T-helper 22 cell (primary cell): ENCODE measurements around the gene TRPV4.

Source experiments
- DNase-seq: peaks from one replicate; pipeline ENCODE4 v3.0.0-alpha.2; 2020; ENCODE audit warnings: low read depth

TRPV4 gene

DNA sequence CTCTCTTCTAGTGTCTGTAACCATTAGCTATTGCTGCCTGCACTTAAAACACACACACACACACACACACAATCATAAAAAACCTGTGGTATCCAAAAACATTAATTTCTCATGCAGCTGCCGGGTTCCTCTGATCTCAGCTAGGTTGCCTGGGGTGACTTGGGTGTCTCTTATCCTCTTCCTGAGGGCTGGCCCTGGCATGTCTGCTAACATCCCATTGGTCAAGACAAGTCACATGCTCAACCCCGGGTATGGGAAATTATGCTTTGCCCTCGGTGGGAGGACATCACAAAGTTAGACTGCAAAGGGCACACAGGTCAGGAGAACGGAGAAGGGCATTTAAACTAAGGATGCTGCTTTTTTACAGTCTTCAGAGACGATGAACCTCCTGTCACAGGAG, 55.7 kb downstream of the TRPV4 start:
- DNase-seq, result no peak

GRCh38 chr12:109776624-109777023, 56.6 kb downstream of the TRPV4 start:
- no peak for DNase-seq

DNA sequence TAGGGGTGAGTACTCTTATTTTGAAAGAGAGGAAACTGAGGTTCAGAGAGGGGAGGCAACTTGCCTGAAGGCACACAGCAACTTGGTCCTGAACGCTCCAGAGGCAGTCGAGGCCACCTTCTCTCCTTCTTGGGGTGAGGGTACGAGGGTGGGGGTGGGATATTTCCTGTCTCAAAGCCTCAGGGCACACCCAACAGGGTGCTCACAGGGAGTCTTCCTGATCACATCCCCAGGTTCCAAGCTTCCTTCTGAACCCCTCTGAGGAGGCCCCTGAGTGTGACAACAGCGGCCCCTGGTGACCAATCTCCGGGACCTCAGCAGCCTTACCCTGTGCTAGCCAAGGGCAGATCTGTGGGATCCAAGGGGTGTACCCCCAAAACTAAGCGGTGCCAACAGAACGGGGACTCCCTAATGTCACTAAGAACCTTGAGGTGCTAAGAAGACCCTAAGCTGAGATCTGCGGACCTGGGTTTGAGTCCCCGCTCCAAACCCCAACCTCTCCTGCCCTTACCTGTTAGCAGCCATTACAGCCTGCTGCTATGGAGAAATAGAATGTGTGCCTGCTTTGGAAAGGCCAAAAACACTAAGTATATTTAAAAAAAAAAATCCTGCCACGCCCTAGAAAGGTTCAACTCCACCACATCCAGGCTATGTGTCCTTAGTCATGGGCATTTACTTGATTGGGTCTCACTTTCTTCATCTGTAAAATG, 57.9 kb downstream of the TRPV4 start:
- DNase-seq, result peak; percentile 29

- no peak for DNase-seq
These were observed 59.7 kb downstream of the TRPV4 start for GRCh38 chr12:109773384-109774011.

DNA sequence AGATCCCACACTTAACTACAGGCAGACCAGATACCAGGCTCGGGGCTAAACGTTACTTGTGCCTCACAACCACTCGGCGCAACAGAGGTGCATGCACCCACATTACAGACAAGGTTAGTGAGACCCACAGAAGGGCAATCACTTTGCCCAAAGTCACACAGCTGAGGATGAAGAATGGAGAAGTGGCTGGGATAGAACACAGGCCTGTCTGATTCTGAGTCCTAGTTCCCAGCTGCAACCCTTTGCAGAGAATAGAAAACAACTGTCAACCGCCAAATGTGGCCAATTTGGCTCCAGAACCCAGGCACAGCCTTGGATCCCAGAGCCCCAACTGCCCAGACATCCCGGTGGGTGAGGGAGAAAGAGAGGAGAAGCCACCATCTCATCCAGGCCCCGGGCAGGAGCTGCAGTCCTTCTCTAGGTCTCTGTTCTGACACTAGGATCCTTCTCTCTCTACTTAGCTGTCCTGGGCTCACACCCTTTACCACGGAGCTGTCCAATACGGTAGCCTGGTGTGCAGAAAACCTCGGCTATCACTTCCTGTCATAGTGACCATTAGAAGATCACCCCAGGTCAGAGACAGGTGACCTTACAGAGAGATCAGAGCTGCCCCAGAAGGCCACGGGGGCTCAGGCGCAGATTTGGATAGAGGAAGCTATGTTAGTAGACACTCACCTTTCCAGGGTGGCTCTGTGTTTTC, 60.4 kb downstream of the TRPV4 start:
- no peak for DNase-seq

GRCh38 chr12:109771746-109772621, 61.2 kb downstream of the TRPV4 start:
- DNase-seq, result no peak

DNA sequence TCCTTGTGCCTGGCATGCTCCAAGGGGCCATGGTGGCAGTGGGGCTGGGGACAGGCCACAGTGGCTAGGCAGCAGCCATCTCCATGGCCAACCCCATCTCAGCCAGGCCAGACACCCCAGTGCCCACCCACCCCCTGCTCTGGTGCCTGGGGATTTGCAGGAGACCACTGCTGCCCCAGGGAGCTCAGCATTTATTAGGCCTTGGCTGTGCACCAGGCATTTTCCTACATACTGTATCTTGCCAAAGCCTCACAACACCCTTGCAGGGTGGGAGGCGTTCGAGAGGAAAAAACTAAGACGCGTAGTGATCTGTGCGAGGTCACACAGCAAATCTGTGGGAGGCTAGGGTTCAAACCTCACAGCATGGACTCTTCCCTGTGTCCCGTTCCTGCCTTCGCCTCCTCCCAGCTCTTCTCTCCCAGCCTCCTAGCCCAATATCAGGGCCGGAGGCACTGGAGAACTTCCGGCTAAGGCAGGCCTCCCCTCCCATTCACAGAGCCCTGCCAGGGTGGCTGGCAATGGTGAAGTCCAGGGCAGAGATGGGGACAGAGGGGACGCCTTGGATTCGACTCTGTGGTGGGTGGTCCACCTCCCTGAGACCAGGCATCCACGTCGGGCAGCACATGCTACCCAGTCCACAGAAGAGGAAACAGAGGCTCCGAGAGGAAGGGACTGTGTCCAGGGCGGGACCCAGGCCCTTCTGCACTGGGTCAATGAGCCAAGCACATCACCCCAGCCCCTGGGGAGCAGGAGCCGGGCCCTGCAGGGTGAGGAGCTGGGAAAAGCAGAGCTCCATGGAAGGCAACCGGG, 62.1 kb downstream of the TRPV4 start:
- DNase-seq, result no peak

DNA sequence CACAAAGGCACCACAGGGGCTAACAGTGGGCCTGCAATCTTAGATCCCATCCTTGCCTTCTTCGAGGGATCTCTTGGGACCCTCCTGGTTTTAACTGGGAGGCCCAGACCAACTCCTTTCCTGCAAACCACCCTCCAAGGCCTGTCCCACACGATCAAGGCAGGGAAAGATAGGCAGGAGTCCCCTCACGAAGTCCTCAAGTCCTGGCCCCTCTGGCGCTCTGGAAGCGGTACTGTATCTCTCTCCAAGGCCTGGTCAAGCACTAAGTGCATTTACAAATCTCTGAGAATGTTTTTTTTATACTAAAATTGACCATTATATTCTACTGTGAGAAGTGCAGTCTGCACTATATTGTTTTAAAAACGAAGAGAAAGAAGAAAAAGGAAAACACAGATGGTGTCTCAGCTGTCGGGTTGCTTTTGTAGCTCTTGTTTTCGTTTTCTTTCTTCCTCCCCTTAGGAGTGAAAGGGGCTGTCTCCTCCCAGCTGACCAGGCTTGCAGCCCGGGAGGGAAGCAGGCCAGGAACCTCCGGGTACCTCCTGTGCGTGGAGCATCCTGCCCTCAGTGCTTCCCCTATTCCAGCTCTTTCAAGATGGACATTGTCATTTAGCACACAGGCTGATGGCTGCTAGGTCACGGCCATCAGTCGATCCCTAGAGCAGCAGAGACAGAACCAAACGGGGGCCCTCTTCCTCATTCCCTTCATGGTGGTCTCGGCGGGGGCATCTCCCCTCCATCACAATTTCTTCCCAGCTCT, 62.9 kb downstream of the TRPV4 start:
- no peak for DNase-seq

GRCh38 chr12:109768901-109769670, 64.1 kb downstream of the TRPV4 start:
- DNase-seq, result no peak

GRCh38 chr12:109767991-109768900, 65.0 kb downstream of the TRPV4 start:
- DNase-seq, result no peak

DNA sequence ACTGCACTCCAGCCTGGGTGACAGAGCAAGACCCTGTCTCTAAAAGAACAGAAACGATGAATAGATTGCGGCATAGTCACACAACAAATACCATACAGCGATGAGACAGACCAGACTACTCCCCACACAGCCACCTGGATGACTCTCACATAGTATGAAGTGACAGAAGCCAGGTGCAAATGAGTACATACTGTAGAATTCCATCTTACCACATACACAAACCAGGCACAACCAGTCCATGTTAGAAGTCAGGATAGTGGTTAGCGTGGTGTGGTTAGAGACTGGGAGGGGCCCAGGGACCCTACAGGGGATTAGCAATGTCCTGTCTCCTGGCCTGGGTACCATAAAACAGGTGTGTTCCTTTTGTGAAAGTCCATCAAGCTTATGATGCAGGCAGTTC, 65.7 kb downstream of the TRPV4 start:
- DNase-seq, result no peak

- DNase-seq, result no peak
These were observed 66.9 kb downstream of the TRPV4 start for GRCh38 chr12:109766251-109766778.

DNA sequence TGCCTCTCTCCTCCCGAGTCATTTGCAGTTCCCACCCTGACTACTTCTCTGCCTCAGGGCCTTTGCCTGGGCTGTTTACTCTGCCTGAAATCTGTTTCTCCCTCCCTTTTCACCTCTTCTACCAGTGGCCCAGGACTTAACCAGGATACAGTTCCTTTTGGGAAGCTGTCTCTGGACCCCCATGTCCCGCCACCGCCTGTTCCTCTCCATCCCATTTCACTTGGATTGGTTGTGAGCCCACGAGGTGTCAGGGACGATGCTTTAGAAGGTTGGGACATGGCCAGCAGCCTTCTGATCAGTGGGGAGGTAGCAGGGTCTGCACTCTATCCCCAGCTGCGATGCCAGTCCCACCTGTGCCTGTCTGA, 67.8 kb downstream of the TRPV4 start:
- DNase-seq, result no peak

DNA sequence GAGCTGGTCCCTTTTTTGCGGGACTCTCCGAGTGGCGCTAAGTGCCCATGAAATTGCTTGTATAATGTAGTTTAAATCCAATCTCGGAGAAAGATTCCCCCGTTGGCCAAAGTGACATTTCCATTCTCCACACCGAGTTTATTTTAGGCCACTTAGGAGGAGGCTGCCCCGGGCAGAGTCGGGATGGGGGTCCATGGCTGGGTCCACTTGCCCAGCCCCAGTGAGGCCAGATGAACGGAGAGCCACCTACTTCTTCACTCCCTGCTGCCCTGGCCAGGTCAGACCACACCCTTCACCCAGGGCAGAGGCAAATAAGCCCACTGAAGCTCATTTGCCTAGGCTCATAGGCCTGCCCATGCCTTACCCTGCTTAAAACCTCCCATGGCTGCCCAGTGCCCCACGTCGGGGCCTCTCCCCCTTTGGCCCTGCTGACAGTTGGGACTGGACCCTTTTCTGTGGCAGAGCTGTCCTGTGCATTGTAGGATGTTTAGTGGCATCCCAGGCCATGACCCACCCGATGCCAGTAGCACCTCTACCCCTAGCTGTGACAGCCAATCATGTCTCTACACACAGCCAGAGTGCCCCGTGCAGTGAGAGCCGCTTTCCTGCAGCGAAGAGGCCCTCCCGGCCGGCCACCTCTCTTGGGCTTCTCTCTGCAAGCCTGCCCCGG, 68.3 kb downstream of the TRPV4 start:
- DNase-seq, result no peak

DNA sequence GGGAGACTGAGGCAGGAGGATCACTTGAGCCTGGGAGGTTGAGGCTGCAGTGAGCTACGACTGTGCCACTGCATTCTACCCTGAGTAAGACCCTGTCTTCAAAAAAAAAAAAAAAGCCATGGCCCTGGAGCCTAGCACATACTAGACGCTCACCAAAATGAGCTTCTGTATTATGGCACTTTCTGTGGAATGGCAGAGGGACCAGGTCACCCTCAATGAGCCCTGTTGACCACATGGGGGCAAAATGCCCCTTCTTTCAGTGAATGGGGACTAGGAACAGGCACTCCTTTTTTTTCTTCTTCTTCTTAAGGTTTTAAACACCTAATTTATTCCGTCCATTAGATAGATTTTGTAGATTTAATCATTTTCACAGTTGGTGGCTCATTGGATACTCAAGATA, 69.1 kb downstream of the TRPV4 start:
- DNase-seq, result no peak

DNA sequence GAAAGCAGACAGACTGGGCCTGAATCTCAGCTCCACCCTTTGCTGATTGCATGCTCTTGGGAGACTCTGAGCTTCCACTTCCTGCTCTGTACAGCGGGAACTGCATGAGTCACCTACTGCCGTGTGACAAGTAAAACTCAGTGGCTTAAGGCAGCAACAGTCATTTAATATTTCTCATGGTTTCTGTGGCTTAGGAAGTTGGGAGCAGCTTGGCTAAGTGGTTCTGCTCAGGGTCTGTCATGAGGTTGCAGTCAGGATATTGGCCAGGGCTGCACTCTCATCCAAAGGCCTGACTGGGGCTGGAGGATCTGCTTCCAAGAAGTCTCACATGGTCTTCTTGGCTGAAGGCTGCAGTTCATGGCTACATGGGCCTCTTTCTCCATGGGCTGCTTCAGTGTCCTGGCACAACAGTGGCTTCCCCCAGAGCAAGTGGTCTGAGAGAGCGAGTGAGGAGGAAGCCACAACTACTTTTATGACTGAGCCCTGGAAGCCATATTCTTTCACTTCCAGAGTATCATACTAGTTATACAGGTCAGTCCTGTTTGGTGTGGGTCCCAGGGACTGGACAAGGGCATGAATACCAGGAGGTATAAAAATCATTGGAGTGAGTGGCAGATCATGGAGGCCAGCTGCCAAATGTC, 69.9 kb downstream of the TRPV4 start:
- DNase-seq, result no peak

DNA sequence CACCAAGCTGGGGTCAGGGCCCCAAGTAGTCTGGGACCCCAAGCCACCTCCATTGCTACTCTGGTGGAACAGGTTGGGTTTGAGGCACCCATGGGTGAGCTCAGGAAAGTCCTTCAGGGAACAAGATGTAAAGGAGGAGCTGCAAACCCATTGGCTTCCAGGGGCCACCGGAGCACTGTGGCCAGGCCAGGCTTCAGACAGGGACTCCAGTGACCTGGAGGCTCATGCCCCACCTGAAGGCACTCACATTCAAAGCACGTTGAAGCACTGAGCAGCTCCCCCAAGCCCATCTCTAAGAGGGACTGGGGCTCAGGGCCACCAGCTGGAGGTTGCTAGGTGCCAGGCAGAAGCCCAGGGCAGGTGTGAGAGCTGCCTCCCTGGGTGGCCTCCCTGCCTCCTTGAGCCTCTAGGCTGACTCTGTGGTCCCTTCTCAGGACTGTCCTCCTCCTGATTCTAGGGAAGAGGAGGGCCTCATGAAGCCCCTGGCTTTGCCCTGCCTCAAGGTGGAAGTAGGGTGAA, 70.5 kb downstream of the TRPV4 start:
- DNase-seq, result no peak
